Kidney (tissue), 22 donors: ENCODE measurements around the gene OCEL1. TPM values are rescaled to one million over a fixed set of nuclear protein-coding genes. Genes with fewer than 3 reads are reported as not detected.

ENCODE experiments used
- DNase-seq, 5 donors: peaks; one replicate each; pipeline ENCODE4 v3.0.0-alpha.2; 2013 to 2020
- FAIRE-seq: peaks from 2 replicates; lab custom pipeline; 2012; peaks lifted over from hg19 to GRCh38; lab: Jason Lieb, UNC
- H3K27ac ChIP-seq, 2 donors: one replicate each; pipeline ENCODE4 v1.7.0; 2013; ENCODE audit warnings: low read depth in 2 of 2, low read length in 2 of 2, inconsistent platforms in 1 of 2
- H3K27me3 ChIP-seq: one replicate; pipeline ENCODE4 v1.7.1; 2013; ENCODE audit warnings: low read length, inconsistent platforms; ENCODE audit not compliant: control insufficient read depth, insufficient read depth
- H3K36me3 ChIP-seq, 3 donors: one replicate each; pipeline versions ENCODE4 v1.7.0 to v1.7.1; 2013; ENCODE audit warnings: low read length in 3 of 3, control low read depth in 1 of 3, inconsistent platforms in 1 of 3; ENCODE audit not compliant: insufficient read depth in 3 of 3, control insufficient read depth in 2 of 3
- H3K4me1 ChIP-seq, 3 donors: one replicate each; pipeline versions ENCODE4 v1.7.0 to v1.7.1; 2013; ENCODE audit warnings: low read length in 3 of 3, inconsistent platforms in 1 of 3, low read depth in 1 of 3; ENCODE audit not compliant: control insufficient read depth in 2 of 3, insufficient read depth in 2 of 3
- H3K4me3 ChIP-seq, 3 donors: one replicate each; pipeline versions ENCODE4 v1.7.0 to v1.8.1; 2013; ENCODE audit warnings: low read length in 3 of 3, control low read depth in 1 of 3, inconsistent platforms in 1 of 3
- H3K9ac ChIP-seq, 3 donors: one replicate each; pipeline versions ENCODE4 v1.7.0 to v1.7.1; 2013; ENCODE audit warnings: low read length in 3 of 3, control low read depth in 1 of 3, inconsistent platforms in 1 of 3
- H3K9me3 ChIP-seq, 3 donors: one replicate each; pipeline versions ENCODE4 v1.7.0 to v1.7.1; 2013; ENCODE audit warnings: low read length in 3 of 3, control low read depth in 1 of 3, inconsistent platforms in 1 of 3; ENCODE audit not compliant: control insufficient read depth in 2 of 3, insufficient read depth in 1 of 3
- intact Hi-C: fragments of 100-400 bp; cut with DNase I; formaldehyde crosslinking; loops from one replicate; pipeline ENCODE4 v1.11.1; 2022
- long read RNA-seq, 10 donors: library from polyadenylated mRNA in 1 of 10; unstranded in 1 of 10; transcript quantifications; one replicate each; pipeline ENCODE4 v2.0.0 and lab custom pipeline, GENCODE V29; 2021 to 2026
- polyA plus RNA-seq: library from polyadenylated mRNA; stranded (reverse); fragments of 350-450 nt; fragmentation: Illumina TruSeq; extraction: RNeasy Lipid Tissue Mini Kit (QIAGEN cat#74804); gene quantifications from one replicate; pipeline ENCODE4 v1.2.3, GENCODE V29; 2014; ENCODE audit warnings: low read depth, low replicate concordance; ENCODE audit not compliant: insufficient read depth
- total RNA-seq: library from RNA; stranded (reverse); fragmentation: NEBNext Ultra II Directional; extraction: Animal tissue kit (Norgen Biotek cat#: 25700); gene quantifications from one replicate; pipeline ENCODE4 v1.2.1, GENCODE V29; 2021
- TF ChIP-seq, protein P1 (sequence below): IDR thresholded peaks from 3 replicates; pipeline ENCODE4 v1.5.1; 2012; ENCODE audit warnings: mild to moderate bottlenecking, moderate library complexity, borderline replicate concordance; ENCODE audit not compliant: insufficient read depth; ENCODE audit errors: extremely low read depth
- donor health status: control.
- donor health status: control.
- donor health status: control.
- donor health status: control.
- donor health status: control.
- donor health status: DM: yes; HTN: yes; CAD: no.
- donor health status: Normal renal cell carcinoma (clear cell type).

The OCEL1 gene, protein sequence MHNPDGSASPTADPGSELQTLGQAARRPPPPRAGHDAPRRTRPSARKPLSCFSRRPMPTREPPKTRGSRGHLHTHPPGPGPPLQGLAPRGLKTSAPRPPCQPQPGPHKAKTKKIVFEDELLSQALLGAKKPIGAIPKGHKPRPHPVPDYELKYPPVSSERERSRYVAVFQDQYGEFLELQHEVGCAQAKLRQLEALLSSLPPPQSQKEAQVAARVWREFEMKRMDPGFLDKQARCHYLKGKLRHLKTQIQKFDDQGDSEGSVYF
- total RNA-seq (35.3 TPM), polyA plus RNA-seq (80.1 TPM)
- long read RNA-seq, donor 1, partial matches to known transcripts, result 0 of 3 reads
- long read RNA-seq, donor 1, other reads (novel, unspliced or antisense), result 0 of 3 reads
- long read RNA-seq, donor 2, partial matches to known transcripts, result 0 of 7 reads
- long read RNA-seq, donor 2, other reads (novel, unspliced or antisense), result 0 of 7 reads
- long read RNA-seq, donor 3, transcript OCEL1-201 (6 exons, 1,133 nt), result major isoform, 5 of 87 reads
- long read RNA-seq, donor 3, partial matches to known transcripts, result 23 of 87 reads
- long read RNA-seq, donor 3, other reads (novel, unspliced or antisense), result 56 of 87 reads
- long read RNA-seq, donor 4, partial matches to known transcripts, result 0 of 4 reads
- long read RNA-seq, donor 4, other reads (novel, unspliced or antisense), result 0 of 4 reads
- long read RNA-seq, donor 5, result 0 reads
- long read RNA-seq, donor 6, partial matches to known transcripts, result 0 of 7 reads
- long read RNA-seq, donor 6, other reads (novel, unspliced or antisense), result 0 of 7 reads
- long read RNA-seq, donor 7, transcript OCEL1-201 (6 exons, 1,133 nt), result major isoform, 5 of 23 reads
- long read RNA-seq, donor 7, partial matches to known transcripts, result 10 of 23 reads
- long read RNA-seq, donor 7, other reads (novel, unspliced or antisense), result 4 of 23 reads
- long read RNA-seq, donor 8, partial matches to known transcripts, result 0 of 3 reads
- long read RNA-seq, donor 8, other reads (novel, unspliced or antisense), result 0 of 3 reads
- long read RNA-seq, donor 9, partial matches to known transcripts, result 0 of 1 reads
- long read RNA-seq, donor 9, other reads (novel, unspliced or antisense), result 0 of 1 reads
- long read RNA-seq, donor 10, partial matches to known transcripts, result 0 of 2 reads
- long read RNA-seq, donor 10, other reads (novel, unspliced or antisense), result 0 of 2 reads

DNA sequence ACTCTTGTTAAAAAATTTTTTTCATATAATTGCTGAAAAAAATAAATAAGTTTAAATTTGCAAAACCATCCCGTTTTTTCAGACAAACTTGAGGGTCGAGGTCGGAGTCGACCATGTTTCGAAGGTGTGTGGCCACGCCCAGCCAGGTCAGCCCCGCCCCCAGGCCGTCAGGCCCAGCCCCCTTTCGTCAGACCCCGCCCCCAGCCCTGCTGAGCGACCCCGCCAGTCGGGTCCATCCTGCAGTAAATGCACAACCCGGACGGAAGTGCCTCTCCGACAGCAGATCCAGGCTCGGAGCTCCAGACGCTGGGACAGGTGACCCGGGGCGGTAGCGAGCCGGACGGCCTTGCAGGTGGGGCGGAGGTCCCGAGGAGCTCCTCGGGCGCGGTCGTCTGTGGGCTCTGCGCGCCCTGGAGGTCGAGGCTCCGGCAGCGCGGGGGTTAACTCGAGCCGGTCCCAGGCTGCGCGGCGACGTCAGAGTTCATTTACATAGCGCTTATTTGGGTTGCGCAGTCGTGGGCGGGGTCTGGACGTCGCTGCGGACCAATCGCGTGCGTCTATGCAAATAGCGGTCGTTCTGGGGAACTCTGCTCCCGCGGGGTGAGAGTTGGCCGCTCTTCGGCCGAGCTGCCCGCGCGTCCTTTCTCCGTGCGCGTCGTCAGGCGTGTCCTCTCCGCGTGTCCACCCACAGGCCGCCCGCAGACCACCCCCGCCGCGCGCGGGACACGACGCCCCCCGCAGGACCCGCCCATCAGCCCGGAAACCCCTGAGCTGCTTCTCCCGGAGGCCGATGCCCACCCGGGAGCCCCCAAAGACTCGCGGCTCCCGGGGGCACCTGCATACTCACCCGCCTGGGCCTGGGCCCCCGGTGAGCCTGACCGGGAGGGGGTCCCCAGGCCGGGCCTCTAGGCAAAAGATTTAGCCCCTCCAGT is at the start of gene OCEL1:
TSS of gene OCEL1 (plus strand) at position 225 of the 932 bp plus-strand sequence. CDS start at position 247, 22 bp downstream.
- peak within 1 kb of the TSS; percentile 53 to 79 (median 79) for H3K4me3 ChIP-seq
- no peaks in the 10 kb centered on the region for H3K27me3 ChIP-seq
- peak; percentile 98 to 100 (median 99) for DNase-seq
- intact Hi-C loops, result no loop called here
- peaks cover 0 to 4% (median 0%) of the 10 kb centered on the region in 3 donors for H3K4me1 ChIP-seq
- peaks cover 0 to 8% (median 0%) of the 10 kb centered on the region in 3 donors for H3K36me3 ChIP-seq
- H3K9ac ChIP-seq, result peak within 1 kb of the TSS; percentile 47 to 77 (median 64)
- TF ChIP-seq, protein P1, sequence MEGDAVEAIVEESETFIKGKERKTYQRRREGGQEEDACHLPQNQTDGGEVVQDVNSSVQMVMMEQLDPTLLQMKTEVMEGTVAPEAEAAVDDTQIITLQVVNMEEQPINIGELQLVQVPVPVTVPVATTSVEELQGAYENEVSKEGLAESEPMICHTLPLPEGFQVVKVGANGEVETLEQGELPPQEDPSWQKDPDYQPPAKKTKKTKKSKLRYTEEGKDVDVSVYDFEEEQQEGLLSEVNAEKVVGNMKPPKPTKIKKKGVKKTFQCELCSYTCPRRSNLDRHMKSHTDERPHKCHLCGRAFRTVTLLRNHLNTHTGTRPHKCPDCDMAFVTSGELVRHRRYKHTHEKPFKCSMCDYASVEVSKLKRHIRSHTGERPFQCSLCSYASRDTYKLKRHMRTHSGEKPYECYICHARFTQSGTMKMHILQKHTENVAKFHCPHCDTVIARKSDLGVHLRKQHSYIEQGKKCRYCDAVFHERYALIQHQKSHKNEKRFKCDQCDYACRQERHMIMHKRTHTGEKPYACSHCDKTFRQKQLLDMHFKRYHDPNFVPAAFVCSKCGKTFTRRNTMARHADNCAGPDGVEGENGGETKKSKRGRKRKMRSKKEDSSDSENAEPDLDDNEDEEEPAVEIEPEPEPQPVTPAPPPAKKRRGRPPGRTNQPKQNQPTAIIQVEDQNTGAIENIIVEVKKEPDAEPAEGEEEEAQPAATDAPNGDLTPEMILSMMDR, result no peak
- peak; percentile 46 for FAIRE-seq
- no peaks in the 10 kb centered on the region for H3K9me3 ChIP-seq
- H3K27ac ChIP-seq, result peak within 1 kb of the TSS; percentile 93 to 98

DNA sequence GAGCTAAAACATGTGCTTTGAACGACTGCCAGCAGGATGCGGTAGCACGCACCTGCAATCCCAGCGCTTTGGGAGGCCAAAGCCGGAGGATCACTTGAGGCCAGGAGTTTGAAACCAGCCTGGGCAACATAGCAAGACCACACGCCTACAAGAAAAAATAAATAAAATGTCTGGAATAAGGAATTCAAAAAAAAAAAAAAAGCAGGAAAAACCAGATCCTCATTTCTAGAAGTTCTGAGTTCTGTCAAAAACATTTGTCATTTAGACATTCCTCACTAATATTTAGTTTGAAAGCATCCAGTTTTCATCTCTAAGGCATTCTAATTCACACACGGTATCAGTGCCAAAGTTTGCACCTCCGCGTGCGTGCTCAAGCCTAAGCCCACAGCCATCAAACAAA is 47.7 kb upstream of the OCEL1 start:
- intact Hi-C loops, result no loop called here
- Histone ChIP-seq H3K27me3 (no peaks in the 10 kb centered on the region), H3K36me3 (peaks cover 2 to 7% (median 4%) of the 10 kb centered on the region in 3 donors), H3K9me3 (no peaks in the 10 kb centered on the region), H3K27ac (no peak overlapping the region), H3K9ac (no peak overlapping the region), H3K4me3 (no peak overlapping the region), H3K4me1 (no peaks in the 10 kb centered on the region)
- DNase-seq, result no peak
- TF ChIP-seq, protein P1, result no peak
- FAIRE-seq, result no peak
